WTC11 (cell line): ENCODE results near the gene HIVEP2. TPM values are rescaled to one million over a fixed set of nuclear protein-coding genes. Genes with fewer than 3 reads are reported as not detected.

Experiments used
- ATAC-seq: fragments of 200-7000 bp; cut with Tn5 transposase; 2 replicates; pipeline ENCODE4 v1.10.0; 2021; ENCODE audit warnings: mild to moderate bottlenecking, moderate library complexity
- CTCF ChIA-PET: fragments of 300-600 bp; sonication (Branson Sonifier 250); formaldehyde crosslinking; loops from one replicate; lab custom pipeline; 2021; ENCODE audit warnings: antibody characterized with exemption; lab: Charles Lee
- POLR2A ChIA-PET: fragments of 350-600 bp; sonication (Branson Sonifier 250); formaldehyde crosslinking; loops from one replicate; lab custom pipeline; 2021; ENCODE audit warnings: antibody characterized with exemption; lab: Charles Lee
- DNase-seq: peaks from one replicate; pipeline ENCODE4 v3.0.0; 2021; ENCODE audit warnings: low spot score
- H3K27ac Mint-ChIP-seq: 2 replicates; pipeline ENCODE4 v1.8.0; 2021; ENCODE audit warnings: mixed read lengths
- H3K27me3 Mint-ChIP-seq: 2 replicates; pipeline ENCODE4 v1.8.0; 2021; ENCODE audit warnings: low read depth, mild to moderate bottlenecking, moderate library complexity, mixed read lengths
- H3K36me3 Mint-ChIP-seq: 2 replicates; pipeline ENCODE4 v1.8.0; 2021; ENCODE audit warnings: mixed read lengths
- H3K4me1 Mint-ChIP-seq: 2 replicates; pipeline ENCODE4 v1.8.0; 2022; ENCODE audit warnings: mixed read lengths
- H3K4me3 Mint-ChIP-seq: 2 replicates; pipeline ENCODE4 v1.8.0; 2021; ENCODE audit warnings: mild to moderate bottlenecking, moderate library complexity, mixed read lengths
- H3K9me3 Mint-ChIP-seq: 2 replicates; pipeline ENCODE4 v1.8.0; 2021; ENCODE audit warnings: mixed read lengths
- AFF4 ChIP-seq: sonication (generic); formaldehyde crosslinking; IDR thresholded peaks from 2 replicates; pipeline ENCODE4 v1.8.1; 2023; ENCODE audit warnings: mild to moderate bottlenecking, missing genetic modification reagents, borderline replicate concordance
- ATF1 ChIP-seq: sonication (generic); formaldehyde crosslinking; IDR thresholded peaks from 2 replicates; pipeline ENCODE4 v1.8.1; 2023; ENCODE audit warnings: mild to moderate bottlenecking, moderate library complexity, missing genetic modification reagents
- ATF6 ChIP-seq: sonication (generic); formaldehyde crosslinking; IDR thresholded peaks from 2 replicates; pipeline ENCODE4 v1.8.1; 2023; ENCODE audit warnings: mild to moderate bottlenecking, missing genetic modification reagents
- CBFB ChIP-seq: sonication (generic); formaldehyde crosslinking; IDR thresholded peaks from 2 replicates; pipeline ENCODE4 v1.8.1; 2022; ENCODE audit warnings: mild to moderate bottlenecking, low read depth, missing genetic modification reagents
- E2F4 ChIP-seq: sonication (generic); formaldehyde crosslinking; IDR thresholded peaks from 2 replicates; pipeline ENCODE4 v1.8.1; 2022; ENCODE audit warnings: low read depth, mild to moderate bottlenecking, moderate library complexity, missing genetic modification reagents, borderline replicate concordance
- FOXP1 ChIP-seq: sonication (generic); formaldehyde crosslinking; IDR thresholded peaks from 2 replicates; pipeline ENCODE4 v1.8.0; 2022; ENCODE audit warnings: missing genetic modification reagents, mild to moderate bottlenecking, moderate library complexity, borderline replicate concordance
- HMGXB4 ChIP-seq: sonication (generic); formaldehyde crosslinking; IDR thresholded peaks from 2 replicates; pipeline ENCODE4 v1.8.1; 2023; ENCODE audit warnings: mild to moderate bottlenecking, moderate library complexity, missing genetic modification reagents
- MAX ChIP-seq: sonication (generic); formaldehyde crosslinking; IDR thresholded peaks from 2 replicates; pipeline ENCODE4 v1.8.0; 2022; ENCODE audit warnings: mild to moderate bottlenecking, missing genetic modification reagents
- NR2C2 ChIP-seq: sonication (generic); formaldehyde crosslinking; IDR thresholded peaks from 2 replicates; pipeline ENCODE4 v1.8.0; 2022; ENCODE audit warnings: mild to moderate bottlenecking, missing genetic modification reagents
- NR3C1 ChIP-seq: sonication (generic); formaldehyde crosslinking; conservative IDR thresholded peaks from 2 replicates; pipeline ENCODE4 v1.8.1; 2023; ENCODE audit warnings: low read depth, mild to moderate bottlenecking, missing genetic modification reagents
- OVOL2 ChIP-seq: fragments of 250-450 bp; sonication (Bioruptor Pico); IDR thresholded peaks from 2 replicates; pipeline ENCODE4 v1.9.0; 2021; ENCODE audit warnings: mild to moderate bottlenecking, borderline replicate concordance
- SOX15 ChIP-seq: fragments of 250-450 bp; sonication (Bioruptor Pico); IDR thresholded peaks from 2 replicates; pipeline ENCODE4 v1.9.0; 2021; ENCODE audit warnings: mild to moderate bottlenecking
- TEAD1 ChIP-seq: sonication (generic); formaldehyde crosslinking; IDR thresholded peaks from 2 replicates; pipeline ENCODE4 v1.8.0; 2022; ENCODE audit warnings: mild to moderate bottlenecking, missing genetic modification reagents
- ZNF671 ChIP-seq: fragments of 250-450 bp; sonication (Bioruptor Pico); IDR thresholded peaks from 2 replicates; pipeline ENCODE4 v1.8.0; 2021; ENCODE audit warnings: mild to moderate bottlenecking
- total RNA-seq: library from RNA; stranded (reverse); gene quantifications from 3 replicates; pipeline ENCODE4 v1.2.3, GENCODE V29; 2021

HIVEP2 gene
- total RNA-seq, 1 experiment from 2014 or later: 11.5 TPM

- TF ChIP-seq AFF4 (CRISPR knock-in tag): no peak
Observed at GRCh38 chr6:142713959-142714358, 231.0 kb downstream of the HIVEP2 start (continued).

GRCh38 chr6:142712231-142712630, 232.7 kb downstream of the HIVEP2 start:
- Mint-ChIP-seq H3K27me3 (no peaks in the 10 kb centered on the region), H3K9me3 (peaks cover 12% of the 10 kb centered on the region), H3K27ac (no peak overlapping the region), H3K36me3 (no peaks in the 10 kb centered on the region), H3K4me1 (peaks cover 15% of the 10 kb centered on the region), H3K4me3 (no peak overlapping the region)
- ATAC-seq (no peak), DNase-seq (no peak)
- ChIA-PET CTCF (no interaction called here), POLR2A (no interaction called here)
- TF ChIP-seq HMGXB4 (CRISPR knock-in tag) (no peak), AFF4 (CRISPR knock-in tag) (no peak), MAX (CRISPR knock-in tag) (no peak), ATF6 (CRISPR knock-in tag) (no peak), FOXP1 (CRISPR knock-in tag) (no peak), NR3C1 (CRISPR knock-in tag) (no peak), NR2C2 (CRISPR knock-in tag) (no peak), E2F4 (CRISPR knock-in tag) (no peak), TEAD1 (CRISPR knock-in tag) (no peak), OVOL2 (CRISPR knock-in tag) (no peak), ZNF671 (CRISPR knock-in tag) (no peak), CBFB (CRISPR knock-in tag) (no peak), ATF1 (CRISPR knock-in tag) (no peak), SOX15 (CRISPR knock-in tag) (no peak)
